ENCODE measurements around the gene PRSS1.
"Not testable (repeated sequence)": the region's sequence is repeated elsewhere in the genome, so short reads cannot be mapped to it uniquely, and the experiment has no call there.

PRSS1 gene

GRCh38 chr7:142773937-142774744 is 24.9 kb downstream of the PRSS1 start:
- no peak for DNase-seq

GRCh38 chr7:142774826-142775225 is 25.6 kb downstream of the PRSS1 start:
- no peak for DNase-seq

GRCh38 chr7:142775351-142776115 is 26.3 kb downstream of the PRSS1 start:
- DNase-seq = not testable (repeated sequence)

- no peak for DNase-seq
These were observed 27.1 kb downstream of the PRSS1 start for GRCh38 chr7:142776206-142776844.

GRCh38 chr7:142776845-142777225 is 27.6 kb downstream of the PRSS1 start:
- not testable (repeated sequence) for DNase-seq

- no peak for DNase-seq
These were observed 28.0 kb downstream of the PRSS1 start for GRCh38 chr7:142777318-142777717.

GRCh38 chr7:142782922-142783900 is 33.9 kb downstream of the PRSS1 start:
- peak; percentile 85 to 90 for DNase-seq

- DNase-seq = no peak
These were observed 34.8 kb downstream of the PRSS1 start for GRCh38 chr7:142784096-142784495.

- peak; percentile 75 to 79 for DNase-seq
These were observed 35.4 kb downstream of the PRSS1 start for GRCh38 chr7:142784716-142785115.

GRCh38 chr7:142785841-142786250 is 36.6 kb downstream of the PRSS1 start:
- peak; percentile 92 to 94 for DNase-seq

- peak in 1 of 2 donors; percentile 13 for DNase-seq
These were observed 37.9 kb downstream of the PRSS1 start for GRCh38 chr7:142787034-142787768.

GRCh38 chr7:142787783-142788182 is 38.5 kb downstream of the PRSS1 start:
- DNase-seq = no peak

- peak; percentile 25 to 36 for DNase-seq
These were observed 39.3 kb downstream of the PRSS1 start for GRCh38 chr7:142788303-142789289.

GRCh38 chr7:142789441-142789840 is 40.2 kb downstream of the PRSS1 start:
- DNase-seq = peak; percentile 30 to 39

- DNase-seq = peak in 1 of 2 donors; percentile 24
These were observed 40.8 kb downstream of the PRSS1 start for GRCh38 chr7:142790056-142790455.

- DNase-seq = peak in 1 of 2 donors; percentile 19
These were observed 41.3 kb downstream of the PRSS1 start for GRCh38 chr7:142790555-142790954.

GRCh38 chr7:142791502-142791901 is 42.2 kb downstream of the PRSS1 start:
- DNase-seq = peak in 1 of 2 donors; percentile 10

GRCh38 chr7:142792129-142792528 is 42.9 kb downstream of the PRSS1 start:
- DNase-seq = no peak

- DNase-seq = no peak
These were observed 43.3 kb downstream of the PRSS1 start for GRCh38 chr7:142792593-142792992.

GRCh38 chr7:142793156-142793555 is 43.9 kb downstream of the PRSS1 start:
- DNase-seq = no peak

Data from CD4-positive, alpha-beta T cell treated with Interleukin-4 for 1 hour (primary cell).